ENCODE data around the gene H2BW1. TPM values are rescaled to one million over a fixed set of nuclear protein-coding genes. Genes with fewer than 3 reads are reported as not detected.
"Not testable (repeated sequence)": the region's sequence is repeated elsewhere in the genome, so short reads cannot be mapped to it uniquely, and the experiment has no call there.

H2BW1 gene
- total RNA-seq, 3 donors from 2014 or later (not counting 1 experiment from before 2014, with no cell fraction given) = not detected

DNA sequence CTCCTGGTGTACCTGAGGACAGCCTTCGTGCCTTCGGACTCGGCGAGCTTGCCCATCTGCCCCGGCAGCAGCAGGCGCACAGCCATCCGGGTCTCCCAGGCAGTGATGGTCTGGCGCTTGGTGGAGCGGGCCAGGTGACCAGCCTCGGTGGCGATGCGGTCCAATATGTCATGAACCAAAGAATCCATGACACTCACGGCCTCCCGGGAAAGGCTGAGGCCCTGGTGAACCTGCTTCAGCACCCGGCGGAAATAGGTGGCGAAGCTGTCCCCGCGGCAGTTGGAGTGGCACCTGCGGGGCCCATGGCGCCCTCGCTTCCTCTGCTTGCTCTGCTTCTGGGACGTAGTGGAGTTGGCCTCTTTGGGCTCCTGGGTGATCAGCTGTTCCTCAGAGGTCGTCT is 350 bp downstream of the H2BW1 start:
- no peak for DNase-seq
- H3K27me3 ChIP-seq (ENCODE audit: control insufficient read depth, insufficient read depth, low read length) = no peaks in the 10 kb centered on the region
- no peak for ATAC-seq
- no peaks in the 10 kb centered on the region for H3K9me3 ChIP-seq (ENCODE audit: control insufficient read depth, insufficient read depth, low read length)
- no peak for TF ChIP-seq CTCF (IDR thresholded peaks at IDR 0.05)
- no peak overlapping the region for H3K27ac ChIP-seq (ENCODE audit: low read length)
- Mint-ChIP-seq H3K4me1 (no peaks in the 10 kb centered on the region), H3K27me3 (ENCODE audit: low read depth in 2 of 2) (peaks cover 2 to 17% of the 10 kb centered on the region in 2 donors), H3K36me3 (no peaks in the 10 kb centered on the region), H3K4me3 (no peak overlapping the region), H3K27ac (no peak overlapping the region), H3K9me3 (no peaks in the 10 kb centered on the region)
- H3K4me3 ChIP-seq (ENCODE audit: low read length) = no peak overlapping the region
- no peaks in the 10 kb centered on the region for H3K36me3 ChIP-seq (ENCODE audit: control insufficient read depth, insufficient read depth, low read length)
- intact Hi-C loops (cut with micrococcal nuclease) = no loop called here
- 94% methylated on average over 24 of the region's 24 CpGs for WGBS (ENCODE audit: insufficient coverage)
- H3K4me1 ChIP-seq (ENCODE audit: control insufficient read depth, insufficient read depth, low read length) = no peaks in the 10 kb centered on the region

DNA sequence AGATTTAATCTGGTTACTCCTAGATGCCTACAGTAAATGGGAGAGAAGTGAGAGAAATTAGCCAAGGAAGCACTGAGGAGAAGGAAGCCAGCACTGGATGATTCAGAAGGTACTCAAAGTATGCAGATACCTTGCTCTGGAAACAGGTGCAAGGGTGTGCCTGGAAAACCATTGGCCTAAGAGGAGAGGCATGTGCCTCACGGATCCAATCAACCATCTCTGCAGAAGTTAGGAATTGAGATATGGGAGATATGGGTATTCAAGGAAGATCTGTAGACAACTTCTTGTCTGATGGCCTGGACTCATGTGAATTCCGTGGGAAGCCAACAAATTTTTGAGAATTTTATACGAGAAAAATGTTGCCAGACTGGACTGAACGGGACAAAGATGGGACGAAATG is 4.7 kb downstream of the H2BW1 start:
- no peak for TF ChIP-seq CTCF (IDR thresholded peaks at IDR 0.05)
- Histone ChIP-seq H3K9me3 (ENCODE audit: control insufficient read depth, insufficient read depth, low read length) (no peaks in the 10 kb centered on the region), H3K36me3 (ENCODE audit: control insufficient read depth, insufficient read depth, low read length) (no peaks in the 10 kb centered on the region), H3K4me3 (ENCODE audit: low read length) (no peak overlapping the region), H3K27ac (ENCODE audit: low read length) (no peak overlapping the region), H3K4me1 (ENCODE audit: control insufficient read depth, insufficient read depth, low read length) (no peaks in the 10 kb centered on the region), H3K27me3 (ENCODE audit: control insufficient read depth, insufficient read depth, low read length) (no peaks in the 10 kb centered on the region)
- Mint-ChIP-seq H3K4me1 (no peaks in the 10 kb centered on the region), H3K36me3 (no peaks in the 10 kb centered on the region), H3K27ac (no peak overlapping the region), H3K4me3 (no peak overlapping the region), H3K9me3 (no peaks in the 10 kb centered on the region), H3K27me3 (ENCODE audit: low read depth in 2 of 2) (peaks cover 6 to 8% of the 10 kb centered on the region in 2 donors)
- intact Hi-C loops (cut with micrococcal nuclease) = no loop called here
- ATAC-seq (no peak), DNase-seq (no peak)
- WGBS (ENCODE audit: insufficient coverage) = 68% methylated on average over 5 of the region's 5 CpGs

DNA sequence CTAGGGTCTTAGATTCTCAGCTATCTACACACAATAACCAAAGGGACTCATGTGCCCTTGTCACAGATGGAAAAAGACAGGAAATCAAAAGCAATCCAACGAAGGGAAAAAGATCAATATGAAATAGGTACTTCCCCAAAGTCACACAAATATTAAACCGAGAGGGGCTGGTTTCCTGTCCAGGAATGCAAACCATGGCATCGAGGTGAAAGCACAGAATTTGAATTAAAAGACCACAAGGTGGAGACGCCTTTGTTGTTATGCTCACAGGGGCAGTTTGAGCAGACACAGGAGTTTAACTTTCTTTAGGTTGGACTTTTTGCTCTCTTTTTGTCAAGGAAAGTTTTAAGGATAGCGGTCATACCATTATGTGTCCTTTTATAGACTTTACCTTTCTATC is 14.3 kb downstream of the H2BW1 start:
- Mint-ChIP-seq H3K4me3 (no peak overlapping the region), H3K27me3 (ENCODE audit: low read depth in 2 of 2) (peaks cover 2 to 42% of the 10 kb centered on the region in 2 donors), H3K36me3 (no peaks in the 10 kb centered on the region), H3K27ac (no peak overlapping the region), H3K9me3 (no peaks in the 10 kb centered on the region), H3K4me1 (no peaks in the 10 kb centered on the region)
- ATAC-seq (no peak), DNase-seq (no peak)
- Histone ChIP-seq H3K27ac (ENCODE audit: low read length) (no peak overlapping the region), H3K4me3 (ENCODE audit: low read length) (no peak overlapping the region), H3K9me3 (ENCODE audit: control insufficient read depth, insufficient read depth, low read length) (no peaks in the 10 kb centered on the region), H3K4me1 (ENCODE audit: control insufficient read depth, insufficient read depth, low read length) (no peaks in the 10 kb centered on the region), H3K27me3 (ENCODE audit: control insufficient read depth, insufficient read depth, low read length) (no peaks in the 10 kb centered on the region), H3K36me3 (ENCODE audit: control insufficient read depth, insufficient read depth, low read length) (no peaks in the 10 kb centered on the region)
- TF ChIP-seq CTCF (IDR thresholded peaks at IDR 0.05) = no peak
- 20% methylated on average over 4 of the region's 5 CpGs for WGBS (ENCODE audit: insufficient coverage)
- intact Hi-C loops (cut with micrococcal nuclease) = no loop called here

DNA sequence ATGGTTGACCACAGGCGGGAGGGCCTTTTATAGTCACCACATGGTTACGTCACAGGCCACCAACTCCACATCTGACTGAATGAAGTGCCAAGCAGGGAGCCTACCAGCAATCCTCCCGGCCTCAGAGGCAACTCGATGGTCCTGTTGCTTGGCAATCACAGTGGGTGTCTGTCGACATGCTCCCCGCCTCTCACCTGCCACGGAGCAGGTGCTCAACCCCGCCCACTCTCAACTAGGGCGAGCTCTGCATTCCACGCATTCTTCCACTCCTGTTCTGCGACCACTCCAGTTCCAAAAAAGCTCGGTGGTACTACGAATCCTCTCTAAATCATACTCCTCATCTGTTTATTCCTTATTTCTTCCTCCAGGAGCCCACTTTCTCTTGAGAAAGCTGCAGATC is 30.0 kb downstream of the H2BW1 start:
- H3K36me3 ChIP-seq (ENCODE audit: control insufficient read depth, insufficient read depth, low read length); H3K27me3 ChIP-seq (ENCODE audit: control insufficient read depth, insufficient read depth, low read length); H3K9me3 Mint-ChIP-seq; H3K27me3 Mint-ChIP-seq (ENCODE audit: low read depth in 2 of 2); intact Hi-C loops (cut with micrococcal nuclease); H3K4me3 ChIP-seq (ENCODE audit: low read length); H3K4me1 ChIP-seq (ENCODE audit: control insufficient read depth, insufficient read depth, low read length); ATAC-seq; H3K4me1 Mint-ChIP-seq; DNase-seq; H3K27ac ChIP-seq (ENCODE audit: low read length); H3K27ac Mint-ChIP-seq; H3K9me3 ChIP-seq (ENCODE audit: control insufficient read depth, insufficient read depth, low read length); H3K4me3 Mint-ChIP-seq; H3K36me3 Mint-ChIP-seq: not testable (repeated sequence)
- no CpG with 5 or more reads among the region's 13 CpGs for WGBS (ENCODE audit: insufficient coverage)

DNA sequence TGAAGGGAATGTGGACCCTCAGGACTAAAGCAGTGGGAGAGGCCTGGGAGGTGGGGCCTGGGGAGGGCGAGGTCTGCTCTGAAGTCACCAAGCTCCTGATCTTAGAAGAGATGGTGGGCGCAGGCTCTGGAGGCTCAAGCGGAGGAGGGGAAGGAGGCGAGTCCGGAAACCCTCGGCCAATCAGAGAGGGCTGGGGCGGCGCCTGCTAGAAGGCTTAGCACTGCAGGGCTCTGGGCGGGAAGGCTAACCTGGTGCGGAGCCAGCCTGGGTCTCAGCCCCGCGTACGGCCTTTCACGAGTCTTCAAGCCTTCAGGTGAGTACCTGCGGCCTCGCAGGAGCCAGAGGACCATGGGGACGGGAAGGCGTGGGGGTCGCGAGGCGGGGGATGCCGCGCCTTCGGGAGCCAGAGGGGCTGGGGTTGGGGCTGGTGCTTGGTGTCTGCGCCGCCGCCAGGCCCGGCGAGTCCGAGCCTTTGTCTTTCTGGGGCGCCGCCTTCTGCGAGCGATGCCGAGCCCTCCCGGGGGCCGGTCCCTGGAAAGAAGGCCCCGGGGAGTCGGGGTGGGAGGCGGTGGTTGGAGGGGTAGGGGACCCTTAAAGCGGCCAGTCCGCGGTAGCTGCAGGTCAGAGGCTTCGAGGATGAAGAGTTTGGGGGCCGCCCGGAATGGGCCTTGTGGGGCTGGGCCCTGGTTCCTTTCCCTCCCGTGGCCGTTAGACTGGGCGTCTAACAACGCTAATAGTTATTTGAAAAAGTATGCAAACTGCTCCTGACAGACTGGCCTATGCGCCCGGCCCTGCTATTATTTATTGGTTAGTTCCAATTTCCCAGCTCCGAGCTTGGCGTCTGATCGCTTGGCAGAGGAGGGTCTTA is 50.9 kb downstream of the H2BW1 start, which contains the start of gene TMSB15B:
Gene TMSB15B (plus strand): TSS at position 217 of the 868 bp plus-strand sequence.
- DNase-seq; H3K9me3 ChIP-seq (ENCODE audit: control insufficient read depth, insufficient read depth, low read length); H3K27me3 ChIP-seq (ENCODE audit: control insufficient read depth, insufficient read depth, low read length); H3K27me3 Mint-ChIP-seq (ENCODE audit: low read depth in 2 of 2); intact Hi-C loops (cut with micrococcal nuclease); H3K4me3 Mint-ChIP-seq; H3K36me3 ChIP-seq (ENCODE audit: control insufficient read depth, insufficient read depth, low read length); H3K27ac Mint-ChIP-seq; H3K4me1 Mint-ChIP-seq; H3K9me3 Mint-ChIP-seq; H3K4me3 ChIP-seq (ENCODE audit: low read length); H3K27ac ChIP-seq (ENCODE audit: low read length); H3K4me1 ChIP-seq (ENCODE audit: control insufficient read depth, insufficient read depth, low read length); H3K36me3 Mint-ChIP-seq: not testable (repeated sequence)
- no CpG with 5 or more reads among the region's 55 CpGs for WGBS (ENCODE audit: insufficient coverage)
- peak; percentile 92 to 99 (median 98) for ATAC-seq
